ENCODE data around the gene CATSPERB. TPM values are rescaled to one million over a fixed set of nuclear protein-coding genes. Genes with fewer than 3 reads are reported as not detected.
"Not testable (repeated sequence)": the region's sequence is repeated elsewhere in the genome, so short reads cannot be mapped to it uniquely, and the experiment has no call there.

Gene CATSPERB
- total and polyA plus RNA-seq, 2 experiments from 2014 or later = not detected

DNA sequence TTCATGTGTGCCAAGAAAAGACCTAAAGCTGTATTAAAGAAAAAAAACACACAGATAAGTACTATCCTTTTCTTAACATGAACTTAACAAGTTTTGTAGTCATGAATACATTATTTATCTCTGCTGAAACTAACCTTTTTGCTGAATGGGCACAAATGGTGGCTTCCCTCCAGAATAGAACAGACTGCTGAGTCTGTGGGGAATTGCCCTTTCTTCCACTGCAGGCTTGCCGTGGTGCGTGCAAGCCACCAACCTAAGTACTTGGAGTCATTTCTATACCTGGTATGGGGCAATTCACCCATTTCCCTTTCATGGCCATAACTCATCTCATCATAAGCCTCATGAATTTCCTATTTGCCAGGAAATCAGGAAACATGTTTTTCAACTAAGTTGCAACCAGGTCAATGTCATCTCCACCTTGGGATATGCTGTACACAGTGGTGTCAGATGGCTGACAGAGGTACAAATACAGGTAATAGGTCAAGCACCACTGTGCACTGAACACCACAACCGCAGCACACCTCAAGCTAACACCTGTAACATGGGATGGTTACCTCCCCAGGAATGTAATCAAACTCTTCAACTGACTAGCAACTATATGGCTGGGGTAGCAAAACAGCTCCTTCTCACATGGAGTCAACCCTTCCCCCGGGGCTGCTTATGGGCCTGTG lies 49.9 kb downstream of the CATSPERB start:
- no peaks in the 10 kb centered on the region for H3K36me3 ChIP-seq
- H3K9me3 ChIP-seq (ENCODE audit: low read depth) = no peaks in the 10 kb centered on the region
- no peak for DNase-seq (ENCODE audit: low read depth in 1 of 2, low spot score in 1 of 2)
- TF ChIP-seq, protein P1, sequence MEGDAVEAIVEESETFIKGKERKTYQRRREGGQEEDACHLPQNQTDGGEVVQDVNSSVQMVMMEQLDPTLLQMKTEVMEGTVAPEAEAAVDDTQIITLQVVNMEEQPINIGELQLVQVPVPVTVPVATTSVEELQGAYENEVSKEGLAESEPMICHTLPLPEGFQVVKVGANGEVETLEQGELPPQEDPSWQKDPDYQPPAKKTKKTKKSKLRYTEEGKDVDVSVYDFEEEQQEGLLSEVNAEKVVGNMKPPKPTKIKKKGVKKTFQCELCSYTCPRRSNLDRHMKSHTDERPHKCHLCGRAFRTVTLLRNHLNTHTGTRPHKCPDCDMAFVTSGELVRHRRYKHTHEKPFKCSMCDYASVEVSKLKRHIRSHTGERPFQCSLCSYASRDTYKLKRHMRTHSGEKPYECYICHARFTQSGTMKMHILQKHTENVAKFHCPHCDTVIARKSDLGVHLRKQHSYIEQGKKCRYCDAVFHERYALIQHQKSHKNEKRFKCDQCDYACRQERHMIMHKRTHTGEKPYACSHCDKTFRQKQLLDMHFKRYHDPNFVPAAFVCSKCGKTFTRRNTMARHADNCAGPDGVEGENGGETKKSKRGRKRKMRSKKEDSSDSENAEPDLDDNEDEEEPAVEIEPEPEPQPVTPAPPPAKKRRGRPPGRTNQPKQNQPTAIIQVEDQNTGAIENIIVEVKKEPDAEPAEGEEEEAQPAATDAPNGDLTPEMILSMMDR (IDR thresholded peaks at IDR 0.05; ENCODE audit: low read depth, low read length) = no peak
- no peak overlapping the region for H3K4me3 ChIP-seq
- H3K27me3 ChIP-seq = no peaks in the 10 kb centered on the region
- H3K4me1 ChIP-seq (ENCODE audit: low read depth) = no peaks in the 10 kb centered on the region
- no peak overlapping the region for H3K27ac ChIP-seq

DNA sequence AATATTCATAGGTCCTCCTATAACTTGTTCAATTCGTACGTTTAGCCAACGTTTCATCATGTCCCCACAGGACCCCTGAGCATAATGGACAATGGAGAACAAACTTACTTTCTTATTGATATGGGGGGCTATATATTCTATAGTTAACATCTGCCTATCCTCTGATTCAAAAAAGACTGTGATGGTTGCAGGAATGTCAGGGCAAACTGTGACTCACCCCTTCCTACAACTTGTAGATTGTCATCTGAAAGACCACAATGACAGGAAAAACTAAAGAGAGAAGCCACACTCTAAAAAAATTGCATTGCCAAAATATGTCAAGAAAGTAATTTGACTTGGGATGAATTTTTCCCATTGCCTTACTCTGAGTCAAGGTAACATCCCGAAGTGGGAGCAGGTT lies 50.8 kb downstream of the CATSPERB start:
- Histone ChIP-seq H3K27ac (no peak overlapping the region), H3K27me3 (no peaks in the 10 kb centered on the region), H3K9me3 (ENCODE audit: low read depth) (no peaks in the 10 kb centered on the region), H3K4me1 (ENCODE audit: low read depth) (no peaks in the 10 kb centered on the region), H3K4me3 (no peak overlapping the region), H3K36me3 (no peaks in the 10 kb centered on the region)
- no peak for DNase-seq (ENCODE audit: low read depth in 1 of 2, low spot score in 1 of 2)
- TF ChIP-seq, protein P1 (IDR thresholded peaks at IDR 0.05; ENCODE audit: low read depth, low read length) = no peak

DNA sequence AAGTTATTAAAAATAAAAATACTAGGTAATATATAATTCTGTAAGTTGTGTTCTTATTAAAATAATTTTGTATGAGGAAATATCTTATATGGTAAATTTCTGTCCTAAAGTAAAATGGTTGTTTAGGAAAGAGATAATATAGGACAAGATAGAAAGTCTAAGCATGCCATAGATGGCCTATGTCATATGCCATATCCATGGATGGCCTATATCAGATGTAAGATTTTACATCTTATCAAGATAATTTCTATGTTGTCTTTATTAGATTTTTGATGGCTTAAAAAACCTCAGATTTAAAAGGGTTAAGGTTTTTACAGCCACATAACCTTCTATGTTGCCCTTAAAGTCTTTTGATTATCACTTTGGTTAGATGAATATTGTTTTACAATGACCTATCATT lies 52.6 kb downstream of the CATSPERB start:
- H3K4me1 ChIP-seq (ENCODE audit: low read depth) = no peaks in the 10 kb centered on the region
- no peak overlapping the region for H3K4me3 ChIP-seq
- no peak overlapping the region for H3K27ac ChIP-seq
- DNase-seq (ENCODE audit: low read depth in 1 of 2, low spot score in 1 of 2) = no peak
- H3K9me3 ChIP-seq (ENCODE audit: low read depth) = no peaks in the 10 kb centered on the region
- no peaks in the 10 kb centered on the region for H3K36me3 ChIP-seq
- no peaks in the 10 kb centered on the region for H3K27me3 ChIP-seq
- TF ChIP-seq, protein P1 (IDR thresholded peaks at IDR 0.05; ENCODE audit: low read depth, low read length) = no peak

DNA sequence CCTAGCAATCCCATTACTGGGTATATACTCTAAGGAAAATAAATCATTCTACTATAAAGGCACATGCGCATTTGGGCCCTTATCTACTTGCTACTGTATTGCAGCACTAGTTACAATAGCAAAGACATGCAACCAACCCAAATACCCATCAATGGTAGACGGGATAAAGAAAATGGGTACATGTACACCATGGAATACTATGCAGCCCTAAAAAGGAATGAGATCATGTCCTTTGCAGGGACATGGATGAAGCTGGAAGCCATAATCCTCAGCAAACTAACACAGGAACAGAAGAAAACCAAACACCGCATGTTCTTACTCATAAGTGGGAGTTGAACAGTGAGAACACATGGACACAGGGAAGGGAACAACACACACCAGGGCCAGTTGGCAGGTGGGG lies 54.2 kb downstream of the CATSPERB start:
- H3K4me3 ChIP-seq; H3K36me3 ChIP-seq; H3K27ac ChIP-seq; H3K4me1 ChIP-seq (ENCODE audit: low read depth); DNase-seq (ENCODE audit: low read depth in 1 of 2, low spot score in 1 of 2); H3K9me3 ChIP-seq (ENCODE audit: low read depth); H3K27me3 ChIP-seq: not testable (repeated sequence)

DNA sequence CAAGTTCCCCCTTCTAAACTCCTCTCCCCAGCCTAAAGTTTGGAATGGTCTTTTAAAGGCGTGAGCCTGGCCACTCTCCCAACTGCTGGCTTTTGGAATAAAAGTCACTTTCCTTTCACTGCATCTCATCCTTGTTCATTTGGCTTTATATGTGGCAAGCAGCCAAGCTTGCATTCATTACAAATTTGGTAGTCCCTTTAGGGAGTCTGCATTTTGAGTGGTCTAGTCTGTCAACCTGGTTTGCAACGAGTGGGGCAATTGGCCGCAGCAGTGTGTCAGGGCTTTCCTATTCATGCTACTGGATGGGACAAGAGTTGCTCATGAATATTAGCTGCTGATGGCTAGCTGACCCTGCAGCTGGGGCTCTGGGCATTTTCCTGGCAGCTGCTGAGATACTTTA lies 57.0 kb downstream of the CATSPERB start:
- Histone ChIP-seq H3K9me3 (ENCODE audit: low read depth) (no peaks in the 10 kb centered on the region), H3K4me3 (no peak overlapping the region), H3K36me3 (no peaks in the 10 kb centered on the region), H3K27me3 (no peaks in the 10 kb centered on the region), H3K27ac (no peak overlapping the region), H3K4me1 (ENCODE audit: low read depth) (no peaks in the 10 kb centered on the region)
- no peak for DNase-seq (ENCODE audit: low read depth in 1 of 2, low spot score in 1 of 2)
- TF ChIP-seq, protein P1 (IDR thresholded peaks at IDR 0.05; ENCODE audit: low read depth, low read length) = no peak

DNA sequence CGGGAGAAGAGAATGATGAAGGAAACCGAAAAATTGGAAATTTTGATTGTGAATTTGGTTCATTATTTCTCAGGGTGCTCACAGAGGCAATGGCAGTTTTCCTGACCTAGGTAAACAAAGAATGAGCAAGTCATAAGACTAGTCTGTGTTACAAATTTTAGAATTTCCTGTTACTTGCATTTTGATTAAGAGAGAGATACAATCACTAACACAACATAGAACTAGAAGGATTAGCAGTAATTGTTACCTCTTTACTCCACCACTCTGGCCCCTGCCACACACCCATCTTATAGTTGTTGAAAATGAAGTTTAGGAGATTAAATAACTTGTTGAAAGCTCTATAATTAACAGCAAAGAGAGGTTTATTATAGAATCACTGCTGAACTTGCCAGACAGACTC lies 62.0 kb downstream of the CATSPERB start:
- no peak for DNase-seq (ENCODE audit: low read depth in 1 of 2, low spot score in 1 of 2)
- no peaks in the 10 kb centered on the region for H3K36me3 ChIP-seq
- no peaks in the 10 kb centered on the region for H3K9me3 ChIP-seq (ENCODE audit: low read depth)
- no peaks in the 10 kb centered on the region for H3K27me3 ChIP-seq
- no peak overlapping the region for H3K4me3 ChIP-seq
- TF ChIP-seq, protein P1 (IDR thresholded peaks at IDR 0.05; ENCODE audit: low read depth, low read length) = no peak
- H3K27ac ChIP-seq = no peak overlapping the region
- no peaks in the 10 kb centered on the region for H3K4me1 ChIP-seq (ENCODE audit: low read depth)

DNA sequence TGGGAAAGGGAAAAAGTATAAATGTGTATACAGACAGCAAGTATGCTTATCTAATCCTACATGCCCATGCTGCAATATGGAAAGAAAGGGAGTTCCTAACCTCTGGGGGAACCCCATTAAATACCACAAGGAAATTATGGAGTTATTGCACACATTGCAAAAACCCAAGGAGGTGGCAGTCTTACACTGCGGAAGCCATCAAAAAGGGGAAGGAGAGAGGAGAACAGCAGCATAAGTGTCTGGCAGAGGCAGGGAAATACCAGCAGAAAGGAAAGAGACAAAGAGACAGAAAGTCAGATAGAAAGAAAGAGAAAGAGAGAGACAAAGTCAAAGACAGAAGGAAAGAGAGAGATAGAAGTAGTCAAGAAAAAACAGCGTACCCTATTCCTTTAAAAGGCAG lies 64.8 kb downstream of the CATSPERB start:
- not testable (repeated sequence) for H3K27ac ChIP-seq; H3K27me3 ChIP-seq; H3K4me1 ChIP-seq (ENCODE audit: low read depth); H3K36me3 ChIP-seq; DNase-seq (ENCODE audit: low read depth in 1 of 2, low spot score in 1 of 2); H3K4me3 ChIP-seq; H3K9me3 ChIP-seq (ENCODE audit: low read depth)

Measured in cardiac muscle cell (in vitro differentiated cells and primary cell).